Activated naive CD4-positive, alpha-beta T cell treated with anti-CD3 and anti-CD28 coated beads for 36 hours (primary cell): Measurements from ENCODE around the gene FBXO21. TPM values are rescaled to one million over a fixed set of nuclear protein-coding genes. Genes with fewer than 3 reads are reported as not detected.

ENCODE experiments used
- CTCF ChIA-PET: fragments of 350-600 bp; sonication (Branson Sonifier 250); formaldehyde crosslinking; loops from one replicate; lab custom pipeline; 2021; ENCODE audit warnings: antibody characterized with exemption; lab: Charles Lee
- DNase-seq: peaks from one replicate; pipeline ENCODE4 v3.0.0-alpha.2; 2020
- H3K27ac Mint-ChIP-seq: one replicate; pipeline ENCODE4 v1.8.0; 2021; ENCODE audit warnings: mild to moderate bottlenecking, mixed read lengths
- H3K27me3 Mint-ChIP-seq: one replicate; pipeline ENCODE4 v1.8.0; 2021; ENCODE audit warnings: low read depth, mixed read lengths
- H3K36me3 Mint-ChIP-seq: one replicate; pipeline ENCODE4 v1.8.0; 2021; ENCODE audit warnings: low read depth, mixed read lengths
- H3K4me1 Mint-ChIP-seq: one replicate; pipeline ENCODE4 v1.8.0; 2021; ENCODE audit warnings: low read depth, mixed read lengths
- H3K4me3 Mint-ChIP-seq: one replicate; pipeline ENCODE4 v1.8.0; 2021; ENCODE audit warnings: mild to moderate bottlenecking, moderate library complexity, mixed read lengths
- H3K9me3 Mint-ChIP-seq: one replicate; pipeline ENCODE4 v1.8.0; 2021; ENCODE audit warnings: mixed read lengths
- intact Hi-C: fragments of 100-400 bp; cut with micrococcal nuclease; formaldehyde crosslinking; loops from one replicate; pipeline ENCODE4 v1.15.1; 2023
- total RNA-seq, 2 experiments: library from RNA; stranded (reverse); gene quantifications; one replicate each; pipeline ENCODE4 v1.2.3, GENCODE V29; 2021

FBXO21 gene
- total RNA-seq, 2 experiments from 2014 or later, result 18.2 to 19.7 TPM

DNA sequence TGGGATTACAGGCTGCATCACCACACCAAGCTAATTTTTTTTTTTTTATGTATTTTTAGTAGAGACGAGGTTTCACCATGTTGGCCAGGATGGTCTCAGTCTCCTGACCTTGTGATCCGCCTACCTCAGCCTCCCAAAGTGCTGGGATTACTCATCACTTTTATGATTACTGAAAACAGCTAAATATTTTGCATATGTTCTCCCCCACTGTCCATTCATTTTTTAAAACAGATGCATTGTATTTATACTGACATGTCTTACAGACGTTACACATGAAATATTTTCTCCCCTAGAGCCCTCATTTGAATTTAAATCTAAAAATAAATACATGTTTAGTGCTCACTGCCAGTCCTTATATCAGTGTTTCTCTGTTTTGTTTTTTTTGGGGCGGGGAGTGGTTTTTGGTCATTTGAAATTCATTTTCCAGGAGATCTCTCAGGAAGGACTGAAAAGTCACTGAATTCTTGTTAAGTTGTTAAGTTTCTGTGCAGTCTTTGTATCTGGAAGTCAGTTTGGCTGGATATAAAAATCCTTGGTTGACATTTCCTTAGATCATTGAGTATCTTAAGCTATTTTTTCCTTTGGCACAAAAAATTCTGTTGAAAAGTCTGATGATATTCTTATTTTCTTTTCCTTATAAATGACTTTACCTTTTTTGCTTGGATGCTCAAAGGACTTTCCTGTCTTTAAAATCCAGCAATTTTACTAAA lies 9.4 kb downstream of the FBXO21 start:
- no peak overlapping the region for H3K4me3 Mint-ChIP-seq

DNA sequence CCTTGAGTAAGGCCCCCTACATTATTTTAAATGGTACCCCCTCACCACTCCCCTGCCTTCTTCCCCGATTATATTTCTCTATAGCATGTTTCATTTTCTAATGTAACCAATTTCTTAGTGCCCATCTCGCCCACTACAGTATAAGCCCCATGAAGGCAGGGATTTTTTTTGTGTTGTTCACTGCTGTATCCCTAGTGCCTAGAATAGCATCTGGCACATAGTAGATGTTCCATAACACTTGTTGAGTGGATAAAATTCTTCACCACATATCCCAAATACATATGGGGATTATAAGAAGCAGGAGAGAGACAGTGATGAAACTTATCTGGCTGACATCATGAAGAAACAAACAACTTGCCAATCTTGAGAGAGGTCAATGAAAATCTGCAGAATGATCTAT lies 11.5 kb downstream of the FBXO21 start:
- Mint-ChIP-seq H3K9me3 (no peaks in the 10 kb centered on the region), H3K36me3 (peaks cover 60% of the 10 kb centered on the region), H3K27ac (no peak overlapping the region), H3K4me3 (no peak overlapping the region), H3K4me1 (peaks cover 19% of the 10 kb centered on the region), H3K27me3 (no peaks in the 10 kb centered on the region)
- no peak for DNase-seq
- CTCF ChIA-PET, result no interaction called here
- intact Hi-C loops, result no loop called here

More for the DNA sequence above, 9.4 kb downstream of the FBXO21 start:
- no peak for DNase-seq
- intact Hi-C loops, result no loop called here
- Mint-ChIP-seq H3K27ac (no peak overlapping the region), H3K9me3 (no peaks in the 10 kb centered on the region), H3K4me1 (peaks cover 25% of the 10 kb centered on the region), H3K36me3 (peaks cover 65% of the 10 kb centered on the region), H3K27me3 (no peaks in the 10 kb centered on the region)
- CTCF ChIA-PET, result no interaction called here

DNA sequence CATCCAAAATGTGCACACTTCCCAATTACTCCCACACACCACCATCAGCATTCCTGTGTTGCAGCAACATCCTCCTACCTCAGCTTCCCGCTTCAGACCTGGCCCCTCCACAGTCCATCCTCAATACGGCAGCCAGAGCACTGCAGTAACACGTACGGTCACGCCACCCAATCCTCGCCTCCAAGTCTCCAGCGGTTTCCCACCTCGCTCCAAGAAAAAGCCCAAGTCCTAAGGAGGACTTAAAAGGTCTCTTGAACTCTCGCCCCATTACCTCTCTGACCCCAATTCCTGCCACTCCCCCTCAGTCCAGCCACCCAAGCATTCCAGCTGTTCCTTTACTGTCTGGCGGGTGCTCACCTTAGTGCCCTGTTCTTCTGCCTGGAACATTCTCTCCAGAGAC lies 12.0 kb downstream of the FBXO21 start:
- no peak overlapping the region for H3K27ac Mint-ChIP-seq
- CTCF ChIA-PET, result no interaction called here
- no peak overlapping the region for H3K4me3 Mint-ChIP-seq
- no peaks in the 10 kb centered on the region for H3K27me3 Mint-ChIP-seq
- H3K36me3 Mint-ChIP-seq, result peaks cover 58% of the 10 kb centered on the region
- H3K4me1 Mint-ChIP-seq, result peaks cover 19% of the 10 kb centered on the region
- no peaks in the 10 kb centered on the region for H3K9me3 Mint-ChIP-seq
- no peak for DNase-seq
- intact Hi-C loops, result no loop called here

DNA sequence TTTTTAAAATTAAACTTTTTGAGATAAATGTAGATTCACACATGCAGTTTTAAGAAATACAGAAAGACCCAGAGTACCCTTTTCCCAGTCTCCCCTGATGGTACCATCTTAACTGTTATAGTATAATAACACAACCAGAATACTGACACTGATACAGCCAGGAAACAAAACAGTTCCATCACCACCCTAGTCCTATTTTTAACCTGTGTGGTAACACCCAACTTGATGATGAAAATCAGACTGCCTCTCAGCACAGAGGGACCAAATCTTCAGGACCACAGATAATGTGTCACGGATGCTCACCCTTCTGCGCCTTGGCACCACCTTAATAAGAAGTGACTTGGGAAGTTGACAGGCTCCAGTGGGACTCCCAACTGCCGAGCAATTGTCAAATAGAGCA lies 18.1 kb downstream of the FBXO21 start:
- CTCF ChIA-PET, result no interaction called here
- Mint-ChIP-seq H3K4me3 (no peak overlapping the region), H3K9me3 (no peaks in the 10 kb centered on the region), H3K27ac (no peak overlapping the region), H3K4me1 (peaks cover 8% of the 10 kb centered on the region), H3K36me3 (peaks cover 36% of the 10 kb centered on the region), H3K27me3 (no peaks in the 10 kb centered on the region)
- intact Hi-C loops, result loop anchor here (2.0 kb wide), 1 partner anchor 17 kb away; no protein-coding TSS in a partner anchor
- DNase-seq, result no peak

DNA sequence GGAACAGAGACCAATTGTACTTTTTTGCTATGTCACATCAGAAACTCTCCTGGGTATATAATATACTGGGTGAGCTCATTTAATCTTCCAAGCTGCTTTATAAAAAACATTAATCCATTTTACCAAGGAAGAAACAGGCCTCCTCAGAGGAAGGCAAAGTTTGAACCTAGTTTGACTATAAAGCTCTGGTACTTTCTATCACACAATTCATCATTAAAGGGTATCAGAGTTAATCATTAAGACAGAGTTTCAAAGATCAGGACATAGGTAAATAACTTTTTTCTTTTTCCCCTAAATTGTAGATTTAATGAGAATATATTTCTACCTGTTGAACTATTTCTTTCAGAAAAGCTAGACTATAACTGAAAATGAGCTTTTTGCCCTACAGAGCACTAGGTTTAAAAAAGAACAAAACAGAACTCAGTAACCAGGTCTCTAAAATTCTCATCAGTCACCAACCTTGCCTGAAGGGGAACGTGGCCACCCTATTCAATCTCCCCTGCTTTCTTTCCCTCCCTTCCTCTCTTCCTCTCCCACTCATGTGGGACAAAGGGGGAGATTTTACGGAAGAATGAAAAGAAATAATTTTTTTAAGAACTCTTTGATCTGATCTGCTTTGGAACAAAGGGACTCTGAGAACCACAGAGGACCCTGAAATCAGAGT lies 18.6 kb downstream of the FBXO21 start:
- CTCF ChIA-PET, result no interaction called here
- no peak overlapping the region for H3K27ac Mint-ChIP-seq
- H3K4me3 Mint-ChIP-seq, result no peak overlapping the region
- peaks cover 37% of the 10 kb centered on the region for H3K36me3 Mint-ChIP-seq
- no peaks in the 10 kb centered on the region for H3K27me3 Mint-ChIP-seq
- no peaks in the 10 kb centered on the region for H3K9me3 Mint-ChIP-seq
- intact Hi-C loops, result loop anchor here (2.0 kb wide), 1 partner anchor 17 kb away; no protein-coding TSS in a partner anchor
- no peak for DNase-seq
- H3K4me1 Mint-ChIP-seq, result peaks cover 6% of the 10 kb centered on the region

DNA sequence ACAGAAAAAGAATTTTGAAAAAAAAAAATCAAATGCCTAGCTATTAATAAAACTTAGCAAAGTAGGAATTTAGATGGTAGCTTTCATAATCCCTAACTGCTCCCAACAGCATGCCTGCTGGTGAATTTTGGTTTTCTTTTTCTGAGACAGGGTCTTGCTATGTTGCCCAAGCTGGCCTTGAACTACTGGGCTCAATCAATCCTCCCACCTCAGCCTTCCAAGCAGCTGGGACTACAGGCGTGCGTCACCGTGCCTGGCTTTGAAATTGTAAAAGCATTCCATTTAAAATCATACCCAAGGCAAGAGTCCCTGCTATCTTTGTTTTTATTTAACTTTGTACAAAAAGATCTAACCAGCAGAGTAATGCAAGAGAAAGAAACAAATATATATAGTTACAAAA lies 20.7 kb downstream of the FBXO21 start:
- Mint-ChIP-seq H3K27me3 (no peaks in the 10 kb centered on the region), H3K9me3 (no peaks in the 10 kb centered on the region), H3K4me3 (no peak overlapping the region), H3K36me3 (peaks cover 34% of the 10 kb centered on the region), H3K4me1 (peaks cover 2% of the 10 kb centered on the region), H3K27ac (no peak overlapping the region)
- CTCF ChIA-PET, result interaction anchor here (0.7 kb wide), 1 partner anchor 43 kb away, joined by 3 read pairs; no protein-coding TSS in a partner anchor
- DNase-seq, result no peak
- intact Hi-C loops, result no loop called here

DNA sequence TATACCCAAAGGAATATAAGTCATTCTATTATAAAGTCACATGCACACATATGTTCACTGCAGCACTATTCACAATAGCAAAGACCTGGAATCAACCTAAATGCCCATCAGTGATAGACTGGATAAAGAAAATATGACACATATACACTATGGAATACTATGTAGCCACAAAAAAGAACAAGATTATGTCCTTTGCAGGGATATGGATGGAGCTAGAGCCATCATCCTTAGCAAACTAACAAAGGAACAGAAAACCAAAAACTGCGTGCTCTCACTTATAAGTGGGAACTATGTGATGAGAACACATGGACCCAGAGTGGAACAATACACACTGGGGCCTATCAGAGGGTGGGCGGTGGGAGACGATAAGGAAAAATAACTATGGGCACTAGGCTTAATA lies 21.3 kb downstream of the FBXO21 start:
- Mint-ChIP-seq H3K27me3 (no peaks in the 10 kb centered on the region), H3K4me1 (peaks cover 2% of the 10 kb centered on the region), H3K4me3 (no peak overlapping the region), H3K36me3 (peaks cover 29% of the 10 kb centered on the region), H3K27ac (no peak overlapping the region), H3K9me3 (no peaks in the 10 kb centered on the region)
- intact Hi-C loops, result no loop called here
- CTCF ChIA-PET, result interaction anchor here (0.5 to 1.5 kb wide), 2 partner anchors 25 to 1996 kb away, joined by 3 read pairs; no protein-coding TSS in a partner anchor
- no peak for DNase-seq

DNA sequence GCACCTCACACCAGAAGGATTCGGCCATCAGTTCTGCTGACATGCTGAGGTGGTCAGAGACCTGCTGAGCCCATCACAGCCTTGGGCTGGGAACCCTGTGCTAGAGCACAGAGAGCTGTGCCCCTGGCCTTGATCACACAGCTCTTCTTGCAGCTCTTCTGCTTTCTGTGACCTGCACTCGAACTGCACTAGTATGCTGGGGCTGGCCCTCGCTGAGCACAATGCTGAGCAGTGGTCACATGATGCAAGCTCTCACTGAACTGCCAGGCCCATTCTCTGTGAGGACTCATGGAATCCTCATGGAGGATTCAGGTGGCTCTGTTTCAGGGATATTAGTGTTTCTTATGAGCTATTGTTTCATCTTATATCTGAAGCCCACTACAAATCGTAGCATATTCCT lies 22.5 kb downstream of the FBXO21 start:
- intact Hi-C loops, result no loop called here
- Mint-ChIP-seq H3K9me3 (no peaks in the 10 kb centered on the region), H3K4me1 (peaks cover 2% of the 10 kb centered on the region), H3K27me3 (no peaks in the 10 kb centered on the region), H3K4me3 (no peak overlapping the region), H3K36me3 (peaks cover 29% of the 10 kb centered on the region), H3K27ac (no peak overlapping the region)
- DNase-seq, result no peak
- CTCF ChIA-PET, result interaction anchor here (1.3 to 1.5 kb wide), 2 partner anchors 24 to 45 kb away, joined by 3 read pairs; no protein-coding TSS in a partner anchor

DNA sequence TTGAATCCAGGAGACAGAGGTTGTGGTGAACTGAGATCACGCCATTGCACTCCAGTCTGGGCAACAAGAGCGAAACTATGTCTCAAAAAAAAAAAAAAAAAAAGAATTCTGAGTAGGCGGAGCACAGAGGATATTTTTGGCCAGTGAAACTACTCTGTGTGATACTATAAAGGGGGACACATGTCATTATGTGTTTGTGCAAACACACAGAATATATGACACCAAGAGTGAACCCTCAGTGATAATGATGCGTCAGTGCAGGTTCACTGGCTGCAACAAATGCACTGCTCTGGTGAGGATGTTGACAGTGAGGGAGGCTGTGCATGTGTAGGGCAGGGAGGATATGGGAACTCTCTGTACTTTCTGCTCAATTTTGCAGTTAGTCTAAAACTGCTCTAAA lies 24.2 kb downstream of the FBXO21 start:
- peaks cover 28% of the 10 kb centered on the region for H3K36me3 Mint-ChIP-seq
- no peaks in the 10 kb centered on the region for H3K27me3 Mint-ChIP-seq
- CTCF ChIA-PET, result no interaction called here
- no peak overlapping the region for H3K4me3 Mint-ChIP-seq
- intact Hi-C loops, result no loop called here
- no peak for DNase-seq
- no peaks in the 10 kb centered on the region for H3K4me1 Mint-ChIP-seq
- no peaks in the 10 kb centered on the region for H3K9me3 Mint-ChIP-seq
- no peak overlapping the region for H3K27ac Mint-ChIP-seq

DNA sequence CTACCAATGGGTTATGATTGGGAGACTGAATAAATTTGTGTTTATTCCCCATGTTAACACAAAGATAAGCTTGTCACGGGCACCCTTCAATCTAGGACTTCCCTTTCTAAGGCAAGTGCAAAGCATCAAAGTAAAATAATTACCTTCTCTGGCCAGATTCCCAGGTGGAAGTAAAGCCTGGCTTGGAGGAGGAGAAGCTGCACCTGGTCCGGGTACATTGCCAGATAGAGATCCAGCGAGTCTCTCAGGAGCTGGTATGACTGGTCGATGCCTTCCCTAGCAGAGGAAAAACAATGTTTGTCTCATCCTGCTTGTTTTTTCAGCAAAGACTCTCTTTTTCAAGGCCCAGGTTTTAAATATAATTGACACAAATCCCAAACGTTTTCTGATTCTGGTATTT lies 24.9 kb downstream of the FBXO21 start:
- peaks cover 25% of the 10 kb centered on the region for H3K36me3 Mint-ChIP-seq
- CTCF ChIA-PET, result interaction anchor here (0.5 kb wide), 1 partner anchor 1904 kb away, joined by 5 read pairs; no protein-coding TSS in a partner anchor
- H3K4me3 Mint-ChIP-seq, result no peak overlapping the region
- no peaks in the 10 kb centered on the region for H3K4me1 Mint-ChIP-seq
- DNase-seq, result no peak
- H3K27me3 Mint-ChIP-seq, result no peaks in the 10 kb centered on the region
- intact Hi-C loops, result no loop called here
- H3K9me3 Mint-ChIP-seq, result no peaks in the 10 kb centered on the region
- peak overlapping the region; percentile 46 for H3K27ac Mint-ChIP-seq

DNA sequence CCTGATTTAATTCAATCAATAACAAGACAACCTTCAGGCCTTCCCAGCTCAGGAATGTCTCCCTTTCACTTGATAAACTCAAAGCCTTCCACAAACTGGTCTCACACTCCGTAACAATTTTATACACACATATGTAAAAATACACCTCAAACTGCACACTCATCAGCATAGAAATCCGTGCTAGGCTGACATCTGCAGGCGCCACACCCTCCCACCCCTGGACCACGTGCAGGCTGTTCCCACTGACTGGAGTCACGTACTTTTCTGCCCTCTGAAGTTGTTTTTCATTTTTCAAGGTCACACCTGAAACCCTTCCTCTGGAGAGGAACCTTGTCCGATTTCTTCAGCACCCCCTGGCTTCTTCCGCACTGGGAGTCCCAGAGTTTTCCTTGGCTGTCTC lies 27.6 kb downstream of the FBXO21 start:
- Mint-ChIP-seq H3K27ac (no peak overlapping the region), H3K4me3 (no peak overlapping the region), H3K4me1 (no peaks in the 10 kb centered on the region), H3K9me3 (no peaks in the 10 kb centered on the region), H3K36me3 (peaks cover 31% of the 10 kb centered on the region), H3K27me3 (no peaks in the 10 kb centered on the region)
- CTCF ChIA-PET, result no interaction called here
- no peak for DNase-seq
- intact Hi-C loops, result no loop called here

DNA sequence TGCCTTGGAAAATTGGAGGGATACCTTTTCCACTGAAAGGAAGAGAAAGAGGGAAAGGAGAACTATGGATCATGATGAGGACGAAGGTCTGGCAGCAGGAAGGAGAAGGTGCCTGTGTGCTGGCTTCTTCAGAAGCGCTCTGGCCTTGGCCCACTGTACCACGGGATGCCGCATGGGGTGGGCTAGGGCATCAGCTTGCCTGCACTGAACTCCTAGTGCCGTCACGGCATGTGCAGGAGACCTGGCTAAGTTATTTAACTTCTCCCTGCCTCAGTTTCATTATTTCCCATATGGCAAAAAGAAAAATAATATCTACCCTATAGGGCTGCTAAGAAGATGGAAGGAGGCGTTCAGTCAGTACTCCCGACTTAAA lies 28.1 kb downstream of the FBXO21 start:
- Mint-ChIP-seq H3K36me3 (peaks cover 32% of the 10 kb centered on the region), H3K27me3 (no peaks in the 10 kb centered on the region), H3K4me1 (no peaks in the 10 kb centered on the region), H3K27ac (no peak overlapping the region), H3K4me3 (no peak overlapping the region), H3K9me3 (no peaks in the 10 kb centered on the region)
- intact Hi-C loops, result no loop called here
- DNase-seq, result no peak
- CTCF ChIA-PET, result no interaction called here
